ENCODE results near the gene PDXDC1. TPM values are rescaled to one million over a fixed set of nuclear protein-coding genes. Genes with fewer than 3 reads are reported as not detected.
"Not testable (repeated sequence)": the region's sequence is repeated elsewhere in the genome, so short reads cannot be mapped to it uniquely, and the experiment has no call there.

The PDXDC1 gene
- total RNA-seq, 1 donor from 2014 or later: 54.5 TPM

- peak; percentile 20 for ATAC-seq
These were observed 42.2 kb downstream of the PDXDC1 start for GRCh38 chr16:15016951-15017580.

- ATAC-seq: not testable (repeated sequence)
These were observed 46.6 kb downstream of the PDXDC1 start for GRCh38 chr16:15021429-15021828.

- ATAC-seq: peak; percentile 78
These were observed 47.4 kb downstream of the PDXDC1 start for GRCh38 chr16:15022194-15022593.

GRCh38 chr16:15023381-15024077, 48.7 kb downstream of the PDXDC1 start:
- not testable (repeated sequence) for ATAC-seq

- not testable (repeated sequence) for ATAC-seq
These were observed 50.0 kb downstream of the PDXDC1 start for GRCh38 chr16:15024858-15025199.

GRCh38 chr16:15025234-15025951, 50.6 kb downstream of the PDXDC1 start:
- peak; percentile 19 for ATAC-seq

GRCh38 chr16:15027051-15027450, 52.2 kb downstream of the PDXDC1 start:
- ATAC-seq: not testable (repeated sequence)

- not testable (repeated sequence) for ATAC-seq
These were observed 52.9 kb downstream of the PDXDC1 start for GRCh38 chr16:15027503-15028344.

- not testable (repeated sequence) for ATAC-seq
These were observed 53.5 kb downstream of the PDXDC1 start for GRCh38 chr16:15028345-15028715.

GRCh38 chr16:15028801-15029698, 54.2 kb downstream of the PDXDC1 start:
- ATAC-seq: peak; percentile 29

GRCh38 chr16:15029749-15030148, 54.9 kb downstream of the PDXDC1 start:
- not testable (repeated sequence) for ATAC-seq

GRCh38 chr16:15031179-15031578, 56.4 kb downstream of the PDXDC1 start:
- ATAC-seq: no peak

GRCh38 chr16:15031586-15031985, 56.8 kb downstream of the PDXDC1 start:
- ATAC-seq: no peak

- ATAC-seq: no peak
These were observed 57.9 kb downstream of the PDXDC1 start for GRCh38 chr16:15032547-15033308.

GRCh38 chr16:15033309-15033707, 58.5 kb downstream of the PDXDC1 start:
- ATAC-seq: no peak

GRCh38 chr16:15034266-15035162, 59.7 kb downstream of the PDXDC1 start:
- ATAC-seq: peak; percentile 23

- peak; percentile 20 for ATAC-seq
These were observed 60.4 kb downstream of the PDXDC1 start for GRCh38 chr16:15035163-15035729.

- ATAC-seq: no peak
These were observed 62.2 kb downstream of the PDXDC1 start for GRCh38 chr16:15037003-15037402.

GRCh38 chr16:15037745-15038144, 62.9 kb downstream of the PDXDC1 start:
- ATAC-seq: no peak

All from esophagus mucosa (tissue), 1 donor.